ENCODE data around the gene TCF7. TPM values are rescaled to one million over a fixed set of nuclear protein-coding genes. Genes with fewer than 3 reads are reported as not detected.
A peak's percentile ranks its signal among the peaks of the same experiment; 100 is the strongest.

Gene TCF7
- total and polyA plus RNA-seq, 2 of the 13 experiments (the other 11 are each of a cell fraction or from before 2014, with no cell fraction given): 6.3 to 6.8 TPM

GRCh38 chr5:134177369-134178095 lies 63.1 kb downstream of the TCF7 start (continued):
- TF ChIP-seq ZNF646 (CRISPR knock-in tag; IDR thresholded peaks at IDR 0.05) (peak; percentile 72), KDM1A (CRISPR knock-in tag; IDR thresholded peaks at IDR 0.05) (no peak)

GRCh38 chr5:134178096-134178419 lies 63.6 kb downstream of the TCF7 start:
- POLR2A ChIA-PET: interaction anchor here (0.6 to 2.9 kb wide), 15 partner anchors 9 to 288 kb away, joined by 3 to 46 read pairs (median 4); partner anchors contain the start of gene PPP2CA
- no TSS peak for BruUV-seq (replicated peaks)
- Histone ChIP-seq H3K27ac (ENCODE audit: extremely low read length, insufficient read depth, low read length) (peak overlapping the region; percentile 98), H3K4me2 (ENCODE audit: low read depth, low read length) (peak overlapping the region; percentile 99), H3K4me3 (replicated peaks in 1 of 3; ENCODE audit: insufficient read depth in 1 of 3, low read depth in 2 of 3, low read length in 3 of 3) (peak overlapping the region; percentile 95 to 97 (median 97)), H2AFZ (ENCODE audit: low read length) (no peak overlapping the region), H3K9me3 (ENCODE audit: low read length) (no peaks in the 10 kb centered on the region), H4K20me1 (ENCODE audit: insufficient read depth, low read length) (peaks cover 32% of the 10 kb centered on the region), H3K9ac (ENCODE audit: insufficient read depth, low read depth, low read length) (peak overlapping the region; percentile 99), H3K36me3 (replicated peaks in 1 of 2; ENCODE audit: control insufficient read depth in 1 of 2, insufficient read depth in 2 of 2, low read length in 2 of 2) (peaks cover 0 to 8% of the 10 kb centered on the region in 2 experiments; a peak in 2 of 5 replicates), H3K27me3 (ENCODE audit: control insufficient read depth in 1 of 2, insufficient read depth in 2 of 2, low read length in 2 of 2) (no peaks in the 10 kb centered on the region), H3K4me1 (ENCODE audit: insufficient read depth, low read length) (peaks cover 48% of the 10 kb centered on the region), H3K79me2 (ENCODE audit: insufficient read depth, low read length) (peaks cover 36% of the 10 kb centered on the region)
- FAIRE-seq: no peak
- 35% methylated on average over 2 of the region's 3 CpGs for WGBS (ENCODE audit: low lambda C conversion rate)
- no peak; the same call in 2 of the 3 replicates for ATAC-seq
- in situ Hi-C loops (cut with HindIII; ENCODE audit: extremely low pct_ligation_motif_present, low pct_unique_long_range_greater_than_20kb) (loop anchor here (5.0 to 25.0 kb wide), 2 partner anchors 49 to 409 kb away; partner anchors contain the start of gene PPP2CA), intact Hi-C loops (cut with micrococcal nuclease; ENCODE audit: unreplicated experiment) (loop anchor here (5.0 kb wide), 1 partner anchor 49 kb away; the partner anchor contains the start of gene PPP2CA)
- CTCF ChIA-PET (ENCODE audit: low intra/inter-chr PET ratio, low total read pairs): no interaction called here
- no peak for DNase-seq (ENCODE audit: low spot score)
- TF ChIP-seq ZNF180 (CRISPR knock-in tag; IDR thresholded peaks at IDR 0.05; ENCODE audit: borderline replicate concordance, low read depth): no peak
- TF ChIP-seq, protein P1, sequence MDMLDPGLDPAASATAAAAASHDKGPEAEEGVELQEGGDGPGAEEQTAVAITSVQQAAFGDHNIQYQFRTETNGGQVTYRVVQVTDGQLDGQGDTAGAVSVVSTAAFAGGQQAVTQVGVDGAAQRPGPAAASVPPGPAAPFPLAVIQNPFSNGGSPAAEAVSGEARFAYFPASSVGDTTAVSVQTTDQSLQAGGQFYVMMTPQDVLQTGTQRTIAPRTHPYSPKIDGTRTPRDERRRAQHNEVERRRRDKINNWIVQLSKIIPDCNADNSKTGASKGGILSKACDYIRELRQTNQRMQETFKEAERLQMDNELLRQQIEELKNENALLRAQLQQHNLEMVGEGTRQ (IDR thresholded peaks at IDR 0.05; ENCODE audit: low read depth, low read length): no peak
- TF ChIP-seq, protein P1 (CRISPR knock-in tag; IDR thresholded peaks at IDR 0.05; ENCODE audit: borderline replicate concordance): 0 out of 2 replicates have a peak, but pooled peaks have one; percentile 36
- TF ChIP-seq, protein P2, sequence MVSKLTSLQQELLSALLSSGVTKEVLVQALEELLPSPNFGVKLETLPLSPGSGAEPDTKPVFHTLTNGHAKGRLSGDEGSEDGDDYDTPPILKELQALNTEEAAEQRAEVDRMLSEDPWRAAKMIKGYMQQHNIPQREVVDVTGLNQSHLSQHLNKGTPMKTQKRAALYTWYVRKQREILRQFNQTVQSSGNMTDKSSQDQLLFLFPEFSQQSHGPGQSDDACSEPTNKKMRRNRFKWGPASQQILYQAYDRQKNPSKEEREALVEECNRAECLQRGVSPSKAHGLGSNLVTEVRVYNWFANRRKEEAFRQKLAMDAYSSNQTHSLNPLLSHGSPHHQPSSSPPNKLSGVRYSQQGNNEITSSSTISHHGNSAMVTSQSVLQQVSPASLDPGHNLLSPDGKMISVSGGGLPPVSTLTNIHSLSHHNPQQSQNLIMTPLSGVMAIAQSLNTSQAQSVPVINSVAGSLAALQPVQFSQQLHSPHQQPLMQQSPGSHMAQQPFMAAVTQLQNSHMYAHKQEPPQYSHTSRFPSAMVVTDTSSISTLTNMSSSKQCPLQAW (CRISPR knock-in tag; IDR thresholded peaks at IDR 0.05): peak; percentile 18
- TF ChIP-seq, protein P3, sequence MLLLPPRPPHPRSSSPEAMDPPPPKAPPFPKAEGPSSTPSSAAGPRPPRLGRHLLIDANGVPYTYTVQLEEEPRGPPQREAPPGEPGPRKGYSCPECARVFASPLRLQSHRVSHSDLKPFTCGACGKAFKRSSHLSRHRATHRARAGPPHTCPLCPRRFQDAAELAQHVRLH (CRISPR knock-in tag; IDR thresholded peaks at IDR 0.05; ENCODE audit: borderline replicate concordance, low read depth): peak; percentile 20; the same call in 1 of the 2 replicates
- no peak for TF ChIP-seq CENPT (CRISPR knock-in tag; IDR thresholded peaks at IDR 0.05; ENCODE audit: low read depth)

All from HepG2 (cell line).